HAP-1 (cell line): ENCODE measurements around the gene RBL1.
"Not testable (repeated sequence)": the region's sequence is repeated elsewhere in the genome, so short reads cannot be mapped to it uniquely, and the experiment has no call there.

ENCODE experiments used
- DNase-seq, 2 experiments: peaks; one replicate each; pipeline ENCODE4 v3.0.0-alpha.2; 2016 to 2020; ENCODE audit warnings: low spot score in 2 of 2
- H3K27me3 ChIP-seq: fragments of 250-450 bp; sonication (Bioruptor Pico); 2 replicates; pipeline ENCODE4 v1.5.1; 2020; ENCODE audit warnings: low read depth, mild to moderate bottlenecking, moderate library complexity
- H3K36me3 ChIP-seq: fragments of 250-450 bp; sonication (Bioruptor Pico); replicated peaks from 2 replicates; pipeline ENCODE4 v1.5.1; 2020; ENCODE audit warnings: mild to moderate bottlenecking
- H3K4me1 ChIP-seq: fragments of 250-450 bp; sonication (Bioruptor Pico); 2 replicates; pipeline ENCODE4 v1.5.1; 2020; ENCODE audit warnings: mild to moderate bottlenecking
- H3K4me3 ChIP-seq: fragments of 250-450 bp; sonication (Bioruptor Pico); 2 replicates; pipeline ENCODE4 v1.5.1; 2020; ENCODE audit warnings: mild to moderate bottlenecking, moderate library complexity
- H3K9me3 ChIP-seq: fragments of 250-450 bp; sonication (Bioruptor Pico); 2 replicates; pipeline ENCODE4 v1.5.1; 2020; ENCODE audit warnings: mild to moderate bottlenecking, moderate library complexity
- in situ Hi-C: fragments of 300-500 bp; cut with MboI; formaldehyde crosslinking; loops from 3 replicates; pipeline ENCODE4 v1.14.3; 2020; ENCODE audit warnings: low sequenced_read_pairs, inconsistent platforms, mixed read lengths

RBL1 gene, protein sequence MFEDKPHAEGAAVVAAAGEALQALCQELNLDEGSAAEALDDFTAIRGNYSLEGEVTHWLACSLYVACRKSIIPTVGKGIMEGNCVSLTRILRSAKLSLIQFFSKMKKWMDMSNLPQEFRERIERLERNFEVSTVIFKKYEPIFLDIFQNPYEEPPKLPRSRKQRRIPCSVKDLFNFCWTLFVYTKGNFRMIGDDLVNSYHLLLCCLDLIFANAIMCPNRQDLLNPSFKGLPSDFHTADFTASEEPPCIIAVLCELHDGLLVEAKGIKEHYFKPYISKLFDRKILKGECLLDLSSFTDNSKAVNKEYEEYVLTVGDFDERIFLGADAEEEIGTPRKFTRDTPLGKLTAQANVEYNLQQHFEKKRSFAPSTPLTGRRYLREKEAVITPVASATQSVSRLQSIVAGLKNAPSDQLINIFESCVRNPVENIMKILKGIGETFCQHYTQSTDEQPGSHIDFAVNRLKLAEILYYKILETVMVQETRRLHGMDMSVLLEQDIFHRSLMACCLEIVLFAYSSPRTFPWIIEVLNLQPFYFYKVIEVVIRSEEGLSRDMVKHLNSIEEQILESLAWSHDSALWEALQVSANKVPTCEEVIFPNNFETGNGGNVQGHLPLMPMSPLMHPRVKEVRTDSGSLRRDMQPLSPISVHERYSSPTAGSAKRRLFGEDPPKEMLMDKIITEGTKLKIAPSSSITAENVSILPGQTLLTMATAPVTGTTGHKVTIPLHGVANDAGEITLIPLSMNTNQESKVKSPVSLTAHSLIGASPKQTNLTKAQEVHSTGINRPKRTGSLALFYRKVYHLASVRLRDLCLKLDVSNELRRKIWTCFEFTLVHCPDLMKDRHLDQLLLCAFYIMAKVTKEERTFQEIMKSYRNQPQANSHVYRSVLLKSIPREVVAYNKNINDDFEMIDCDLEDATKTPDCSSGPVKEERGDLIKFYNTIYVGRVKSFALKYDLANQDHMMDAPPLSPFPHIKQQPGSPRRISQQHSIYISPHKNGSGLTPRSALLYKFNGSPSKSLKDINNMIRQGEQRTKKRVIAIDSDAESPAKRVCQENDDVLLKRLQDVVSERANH

DNA sequence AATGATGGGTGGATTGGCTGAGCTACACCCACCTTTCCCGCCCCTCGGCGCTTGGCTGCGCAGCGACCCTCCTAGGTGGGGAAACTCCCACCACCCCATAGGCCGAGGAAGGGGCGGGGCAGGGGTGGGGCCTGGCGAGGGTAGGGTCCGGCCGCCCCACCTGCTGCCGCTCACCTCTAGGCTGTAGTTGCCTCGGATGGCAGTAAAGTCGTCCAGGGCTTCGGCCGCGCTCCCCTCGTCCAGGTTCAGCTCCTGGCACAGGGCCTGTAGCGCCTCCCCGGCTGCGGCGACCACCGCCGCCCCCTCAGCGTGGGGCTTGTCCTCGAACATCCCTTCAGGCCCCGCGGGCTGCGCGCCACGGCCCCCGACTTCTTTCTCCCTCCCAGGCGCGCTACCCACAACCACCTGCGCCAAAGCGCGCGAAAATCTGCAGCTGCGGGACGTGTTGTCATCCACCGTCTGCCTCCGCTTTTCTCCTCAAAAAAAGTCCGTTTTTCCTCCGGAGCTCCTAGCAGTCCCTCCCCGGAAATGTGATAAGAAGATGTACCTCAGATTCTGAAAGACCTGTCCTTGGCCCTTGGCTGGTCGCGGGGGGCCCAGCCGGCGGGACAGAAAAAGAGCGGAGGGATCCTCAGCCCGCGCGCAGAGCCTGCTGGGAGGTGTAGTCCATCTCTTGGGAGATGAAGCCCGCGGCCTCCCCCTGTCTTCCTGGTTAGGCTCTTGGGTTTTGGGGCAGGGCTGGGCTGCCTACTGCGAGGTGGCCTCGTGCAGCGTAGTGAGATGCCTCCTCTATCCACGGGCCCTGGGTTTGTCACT, at the start of gene RBL1:
Gene RBL1, minus strand, starts transcription at position 399 of the 816 bp plus-strand sequence. Its CDS starts 69 bp downstream, at position 330.
- peak; percentile 80 to 93 for DNase-seq
- H3K36me3 ChIP-seq = peaks cover 24% of the 10 kb centered on the region
- peak within 1 kb of the TSS; percentile 57 for H3K4me3 ChIP-seq
- no peaks in the 10 kb centered on the region for H3K9me3 ChIP-seq
- no peaks in the 10 kb centered on the region for H3K27me3 ChIP-seq
- peaks cover 21% of the 10 kb centered on the region for H3K4me1 ChIP-seq
- in situ Hi-C loops = no loop called here

DNA sequence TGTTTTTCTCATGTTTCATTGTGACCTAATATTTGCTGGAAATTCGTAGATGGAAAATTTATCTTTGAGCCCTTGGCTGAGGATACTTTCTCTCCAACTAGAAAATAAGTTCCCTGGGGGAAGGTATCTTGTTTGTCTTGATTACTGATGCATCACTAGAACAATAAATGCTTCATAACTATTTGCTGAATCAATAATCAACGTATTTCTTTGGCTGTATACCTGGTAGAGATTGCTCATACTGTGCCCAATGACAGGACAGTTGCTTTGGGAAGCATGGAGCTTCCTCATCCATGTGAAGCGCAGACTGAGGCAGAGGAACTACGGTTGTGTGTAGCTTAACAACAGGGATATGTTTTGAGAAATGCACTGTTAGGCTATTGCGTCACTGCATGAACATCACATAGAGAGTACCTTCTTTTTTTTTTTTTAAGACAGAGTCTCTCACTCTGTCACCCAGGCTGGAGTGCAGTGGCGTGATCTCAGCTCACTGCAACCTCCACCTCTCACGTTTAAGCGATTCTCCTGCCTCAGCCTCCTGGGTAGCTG, 49.1 kb upstream of the RBL1 start:
- Histone ChIP-seq H3K9me3 (no peaks in the 10 kb centered on the region), H3K4me1 (peaks cover 5% of the 10 kb centered on the region; the same call in 1 of the 2 replicates), H3K4me3 (no peak overlapping the region), H3K36me3 (no peaks in the 10 kb centered on the region), H3K27me3 (no peaks in the 10 kb centered on the region)
- DNase-seq = no peak
- in situ Hi-C loops = no loop called here

DNA sequence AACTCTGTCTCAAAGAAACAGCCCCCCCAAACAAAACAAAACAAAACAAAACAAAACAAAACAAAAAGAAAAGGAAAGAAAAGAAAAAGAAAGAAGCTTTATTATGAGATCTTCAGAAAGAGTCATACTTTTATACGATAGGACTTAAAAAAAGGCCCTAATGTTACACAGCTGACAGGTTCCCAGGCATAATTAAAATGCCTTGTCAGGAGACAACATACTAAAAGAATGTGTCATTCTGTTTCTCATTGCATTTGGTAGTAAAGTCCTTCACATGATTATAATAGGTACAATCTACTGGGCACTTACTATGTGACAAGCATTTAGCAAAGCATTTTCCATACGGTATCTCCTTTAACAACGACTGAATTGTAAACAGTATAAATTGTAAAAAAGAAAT, 46.9 kb upstream of the RBL1 start:
- DNase-seq = no peak
- Histone ChIP-seq H3K36me3 (no peaks in the 10 kb centered on the region), H3K4me1 (peaks cover 5% of the 10 kb centered on the region; the same call in 1 of the 2 replicates), H3K27me3 (no peaks in the 10 kb centered on the region), H3K9me3 (no peaks in the 10 kb centered on the region), H3K4me3 (no peak overlapping the region)
- in situ Hi-C loops = no loop called here

DNA sequence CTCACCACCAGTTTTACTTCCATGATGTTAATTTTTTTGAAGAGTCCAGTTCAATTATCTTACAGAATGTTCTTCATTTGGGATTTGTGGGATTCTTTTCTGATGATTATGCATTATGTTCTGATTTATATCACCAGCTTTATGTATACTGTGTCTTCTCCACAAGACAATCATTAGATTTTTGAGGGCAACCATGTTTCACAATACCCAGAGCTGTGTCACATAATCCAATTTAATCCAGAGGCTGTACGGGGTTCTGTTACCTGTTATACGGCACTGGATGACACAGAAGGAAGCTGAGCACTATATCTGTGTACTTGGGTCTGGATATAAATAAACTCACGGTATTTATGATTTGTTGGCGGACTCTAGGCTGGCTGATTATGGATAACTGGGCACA, 41.8 kb upstream of the RBL1 start:
- DNase-seq = no peak
- H3K27me3 ChIP-seq = no peaks in the 10 kb centered on the region
- no peak overlapping the region for H3K4me3 ChIP-seq
- in situ Hi-C loops = no loop called here
- H3K4me1 ChIP-seq = peaks cover under 1% of the 10 kb centered on the region; the same call in 1 of the 2 replicates
- no peaks in the 10 kb centered on the region for H3K36me3 ChIP-seq
- no peaks in the 10 kb centered on the region for H3K9me3 ChIP-seq

DNA sequence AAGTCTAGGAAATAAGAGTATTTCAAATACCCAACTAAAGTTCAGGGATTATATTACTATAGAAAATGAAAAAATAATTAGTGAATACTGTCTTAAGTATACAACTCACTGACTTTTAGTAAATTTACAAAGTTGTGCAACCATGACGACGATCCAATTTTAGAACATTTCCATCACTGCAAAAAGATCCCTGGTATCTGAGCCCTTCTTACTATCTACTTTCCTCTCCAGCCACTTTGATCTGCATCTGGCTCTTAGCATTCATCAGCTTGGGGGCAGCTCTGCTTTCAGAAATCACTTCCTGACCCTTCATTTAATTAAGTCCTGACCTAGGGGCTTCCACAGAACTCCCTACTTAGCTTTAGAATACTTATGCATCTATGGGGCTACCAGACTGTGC, 38.2 kb upstream of the RBL1 start:
- no peaks in the 10 kb centered on the region for H3K9me3 ChIP-seq
- no peaks in the 10 kb centered on the region for H3K4me1 ChIP-seq
- DNase-seq = no peak
- no peak overlapping the region for H3K4me3 ChIP-seq
- no peaks in the 10 kb centered on the region for H3K36me3 ChIP-seq
- in situ Hi-C loops = no loop called here
- H3K27me3 ChIP-seq = no peaks in the 10 kb centered on the region

DNA sequence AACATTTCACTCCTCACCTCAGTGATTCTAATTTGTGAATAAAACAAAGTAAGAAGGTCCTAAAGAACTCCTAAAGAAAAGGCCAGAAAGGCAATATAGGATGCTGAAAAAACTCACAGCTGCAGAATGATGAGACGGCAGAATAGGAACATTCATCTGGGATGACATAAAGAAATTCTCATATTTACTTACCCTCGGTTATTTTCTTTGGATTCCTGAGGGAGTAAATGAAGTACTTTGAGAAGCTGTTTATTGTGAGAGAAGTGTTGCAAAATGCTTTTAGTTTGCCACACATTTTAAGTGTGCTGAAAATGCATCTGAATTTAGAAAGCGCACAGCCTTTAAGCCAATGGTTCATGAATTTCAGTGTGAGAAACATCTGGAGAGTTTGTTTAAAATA, 35.7 kb upstream of the RBL1 start:
- no peaks in the 10 kb centered on the region for H3K36me3 ChIP-seq
- no peaks in the 10 kb centered on the region for H3K4me1 ChIP-seq
- no peaks in the 10 kb centered on the region for H3K9me3 ChIP-seq
- H3K4me3 ChIP-seq = no peak overlapping the region
- no peaks in the 10 kb centered on the region for H3K27me3 ChIP-seq
- in situ Hi-C loops = no loop called here
- no peak for DNase-seq

DNA sequence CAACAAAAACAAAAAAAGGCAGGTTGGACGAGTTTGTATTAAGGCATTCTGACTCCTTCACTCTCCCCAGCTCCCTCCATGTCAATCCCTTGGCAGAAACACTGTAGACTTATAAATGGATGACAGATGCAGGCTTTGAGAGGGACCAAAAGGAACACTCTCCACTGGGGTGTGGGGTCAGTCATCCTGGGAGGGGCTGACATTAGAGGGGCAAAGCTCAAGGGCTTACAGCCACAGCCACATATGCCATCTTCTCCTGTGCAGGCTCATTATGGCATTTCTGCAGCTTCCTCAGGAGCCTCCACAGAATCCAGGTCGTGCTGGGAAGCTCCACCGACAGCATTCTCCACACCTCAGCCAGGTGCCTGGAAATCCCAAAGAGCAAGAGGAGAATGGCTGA, 33.0 kb upstream of the RBL1 start:
- Histone ChIP-seq H3K4me1 (no peaks in the 10 kb centered on the region), H3K9me3 (no peaks in the 10 kb centered on the region), H3K4me3 (no peak overlapping the region), H3K27me3 (no peaks in the 10 kb centered on the region), H3K36me3 (no peaks in the 10 kb centered on the region)
- DNase-seq = no peak
- in situ Hi-C loops = no loop called here

DNA sequence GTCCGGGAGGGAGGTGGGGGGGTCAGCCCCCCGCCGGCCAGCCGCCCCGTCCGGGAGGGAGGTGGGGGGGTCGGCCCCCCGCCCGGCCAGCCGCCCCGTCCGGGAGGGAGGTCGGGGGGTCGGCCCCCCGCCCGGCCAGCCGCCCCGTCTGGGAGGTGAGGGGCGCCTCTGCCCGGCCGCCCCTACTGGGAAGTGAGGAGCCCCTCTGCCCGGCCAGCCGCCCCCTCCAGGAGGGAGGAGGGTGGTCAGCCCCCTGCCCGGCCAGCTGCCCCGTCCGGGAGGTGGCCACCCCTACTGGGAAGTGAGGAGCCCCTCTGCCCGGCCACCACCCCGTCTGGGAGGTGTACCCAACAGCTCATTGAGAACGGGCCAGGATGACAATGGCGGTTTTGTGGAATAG, 30.5 kb upstream of the RBL1 start:
- H3K9me3 ChIP-seq, H3K36me3 ChIP-seq, H3K4me1 ChIP-seq, in situ Hi-C loops, H3K4me3 ChIP-seq, DNase-seq, H3K27me3 ChIP-seq: not testable (repeated sequence)

DNA sequence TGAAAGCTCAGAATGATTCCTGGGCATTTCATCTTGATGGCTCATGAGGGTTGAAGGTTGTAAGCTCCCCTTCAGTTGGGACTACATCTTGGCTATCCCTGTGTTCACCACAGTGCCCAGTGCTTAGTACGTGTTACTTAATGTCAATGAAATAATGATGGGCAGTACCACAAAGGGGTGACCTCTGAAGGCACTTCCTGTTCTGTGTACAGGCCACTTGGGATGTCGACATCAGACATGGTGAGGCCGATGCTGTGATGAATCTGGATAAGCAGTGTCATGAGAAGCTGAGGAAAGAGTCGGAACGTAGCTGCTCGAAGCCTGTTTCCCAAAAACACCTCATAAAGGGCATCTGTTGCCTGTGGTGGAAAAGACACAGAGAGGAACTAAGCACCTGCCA, 27.6 kb upstream of the RBL1 start:
- in situ Hi-C loops = no loop called here
- Histone ChIP-seq H3K36me3 (no peaks in the 10 kb centered on the region), H3K4me3 (no peak overlapping the region), H3K27me3 (no peaks in the 10 kb centered on the region), H3K4me1 (no peaks in the 10 kb centered on the region; the same call in 1 of the 2 replicates), H3K9me3 (no peaks in the 10 kb centered on the region)
- no peak for DNase-seq

DNA sequence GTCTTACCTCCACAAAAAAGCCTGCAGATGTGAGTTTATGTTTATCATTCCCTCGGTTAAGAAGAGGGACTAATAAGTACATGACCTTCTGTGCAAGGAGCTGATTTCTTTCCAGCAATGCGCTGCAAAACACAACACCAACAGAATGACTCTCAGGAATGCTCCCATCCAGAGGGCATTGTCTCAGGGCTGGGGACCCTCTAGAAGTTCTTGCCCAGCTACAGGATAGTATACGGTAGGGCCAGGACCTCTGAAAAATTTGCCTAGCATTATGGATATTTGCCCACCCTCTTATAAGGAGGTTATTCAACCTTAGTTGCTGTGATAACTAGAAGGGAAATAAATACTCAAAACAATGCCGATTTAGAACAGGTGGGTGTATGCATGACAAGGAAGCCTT, 24.7 kb upstream of the RBL1 start:
- no peaks in the 10 kb centered on the region for H3K27me3 ChIP-seq
- no peaks in the 10 kb centered on the region; the same call in 1 of the 2 replicates for H3K4me1 ChIP-seq
- no peaks in the 10 kb centered on the region for H3K36me3 ChIP-seq
- in situ Hi-C loops = no loop called here
- DNase-seq = no peak
- no peak overlapping the region for H3K4me3 ChIP-seq
- H3K9me3 ChIP-seq = no peaks in the 10 kb centered on the region

DNA sequence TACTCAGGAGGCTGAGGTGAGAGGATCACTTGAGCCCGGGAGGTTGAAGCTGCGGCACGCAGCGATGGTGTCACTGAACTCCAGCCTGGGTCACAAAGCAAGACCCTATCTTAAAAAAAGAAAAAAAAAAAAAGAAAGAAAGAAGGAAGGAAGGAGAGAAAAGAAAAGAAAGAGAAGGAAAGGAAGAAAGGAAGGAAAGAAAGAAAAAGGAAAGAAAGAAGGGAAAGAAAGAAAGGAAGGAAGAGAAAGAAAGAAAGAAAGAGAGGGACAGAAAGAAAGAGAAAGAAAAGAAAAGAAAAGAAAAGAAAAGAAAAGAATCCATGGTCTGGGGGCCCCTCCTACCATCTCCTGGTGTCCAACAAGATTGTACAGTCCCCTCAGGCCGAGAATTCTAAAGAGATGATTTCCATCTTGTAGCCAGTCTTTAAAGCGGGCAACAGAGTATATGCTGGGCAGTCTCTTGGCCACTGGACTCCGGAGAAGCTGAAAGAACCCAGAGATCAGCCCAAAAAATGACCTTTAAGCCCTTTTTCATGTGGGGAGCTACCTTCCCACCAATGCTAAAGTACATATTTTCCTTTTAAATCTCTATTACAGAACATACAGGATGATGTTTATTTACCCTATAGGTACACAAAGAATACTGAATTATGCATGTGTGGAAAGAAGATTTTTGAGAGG, 23.7 kb upstream of the RBL1 start:
- no peaks in the 10 kb centered on the region; the same call in 1 of the 2 replicates for H3K4me1 ChIP-seq
- in situ Hi-C loops = no loop called here
- H3K27me3 ChIP-seq = no peaks in the 10 kb centered on the region
- H3K4me3 ChIP-seq = no peak overlapping the region
- H3K9me3 ChIP-seq = no peaks in the 10 kb centered on the region
- no peaks in the 10 kb centered on the region for H3K36me3 ChIP-seq
- no peak for DNase-seq

DNA sequence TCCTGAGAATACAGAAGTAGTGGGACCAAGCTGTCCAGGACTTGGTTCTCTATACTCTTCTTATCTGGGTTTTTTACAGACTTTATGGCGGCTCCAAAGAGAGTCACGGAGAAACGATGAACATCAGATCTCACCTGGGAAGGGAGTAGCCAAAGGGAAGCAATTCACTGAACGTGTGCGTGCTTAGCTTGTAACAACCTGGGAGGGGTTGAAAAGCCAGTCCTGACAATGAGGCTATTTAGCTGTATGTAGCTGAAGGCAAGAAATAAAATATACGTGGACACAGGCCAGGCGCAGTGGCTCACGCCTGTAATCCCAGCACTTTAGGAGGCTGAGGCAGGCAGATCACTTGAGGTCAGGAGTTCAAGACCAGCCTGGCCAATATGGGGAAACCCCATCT, 18.2 kb upstream of the RBL1 start:
- Histone ChIP-seq H3K4me3 (no peak overlapping the region), H3K36me3 (no peaks in the 10 kb centered on the region), H3K9me3 (no peaks in the 10 kb centered on the region), H3K4me1 (no peaks in the 10 kb centered on the region), H3K27me3 (no peaks in the 10 kb centered on the region)
- DNase-seq = no peak
- in situ Hi-C loops = no loop called here
